ENCODE results near the gene LCE2B. TPM values are rescaled to one million over a fixed set of nuclear protein-coding genes. Genes with fewer than 3 reads are reported as not detected.

LCE2B gene
- total and polyA plus RNA-seq, 2 donors (not counting 3 experiments of a cell fraction or from before 2014, with no cell fraction given) = not detected

DNA sequence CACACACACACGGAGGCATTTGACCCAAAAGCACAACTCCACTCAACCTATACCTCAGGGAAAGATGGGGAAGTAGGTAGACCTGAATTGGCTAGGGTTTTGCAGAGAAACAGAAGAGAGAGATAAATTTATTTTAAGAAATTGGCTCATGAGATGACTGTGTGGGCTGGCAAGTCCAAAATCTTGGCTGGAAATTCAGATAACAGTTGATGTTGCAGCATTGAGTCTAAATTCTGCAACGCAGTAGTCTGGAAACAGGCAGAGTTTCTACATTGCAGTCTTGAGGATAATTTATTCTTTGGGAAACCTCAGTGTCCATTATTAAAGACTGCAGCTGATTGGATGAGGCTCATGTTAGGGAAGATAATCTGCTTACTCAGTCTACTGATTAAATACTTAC is 4.3 kb upstream of the LCE2B start:
- POLR2A ChIA-PET = no interaction called here
- TF ChIP-seq MYC (IDR thresholded peaks at IDR 0.05; ENCODE audit: low read depth, low read length) = no peak
- DNase-seq (ENCODE audit: low read depth, low spot score) (no peak), FAIRE-seq (no peak)
- Histone ChIP-seq H3K36me3 (ENCODE audit: control insufficient read depth in 2 of 2, extremely low read depth in 1 of 2, insufficient read depth in 2 of 2, low read length in 2 of 2) (no peaks in the 10 kb centered on the region), H3K9ac (replicated peaks; ENCODE audit: extremely low read depth, insufficient read depth, low read length) (no peak overlapping the region), H3K4me2 (ENCODE audit: insufficient read depth, low read length) (no peak overlapping the region), H3K4me3 (replicated peaks in 1 of 3; ENCODE audit: insufficient read depth in 1 of 3, low read depth in 1 of 3, low read length in 3 of 3) (no peak overlapping the region), H3K9me1 (replicated peaks; ENCODE audit: control insufficient read depth, extremely low read depth, insufficient read depth, low read length) (no peaks in the 10 kb centered on the region), H3K27ac (ENCODE audit: insufficient read depth, low read depth, low read length) (no peak overlapping the region), H3K4me1 (ENCODE audit: control insufficient read depth, extremely low read depth, insufficient read depth, low read length) (no peaks in the 10 kb centered on the region), H3K79me2 (ENCODE audit: control insufficient read depth, insufficient read depth, low read length) (no peaks in the 10 kb centered on the region), H3K9me3 (replicated peaks; ENCODE audit: control insufficient read depth, insufficient read depth, low read length) (no peaks in the 10 kb centered on the region), H4K20me1 (replicated peaks; ENCODE audit: control insufficient read depth, extremely low read depth, insufficient read depth, low read length) (no peaks in the 10 kb centered on the region), H2AFZ (ENCODE audit: low read depth, low read length) (no peak overlapping the region), H3K27me3 (ENCODE audit: control insufficient read depth in 2 of 2, insufficient read depth in 2 of 2, low read length in 2 of 2) (no peaks in the 10 kb centered on the region)
- intact Hi-C loops (cut with micrococcal nuclease) = no loop called here
- no TSS peak for BruUV-seq (replicated peaks)
- CTCF ChIA-PET = no interaction called here
- dilution Hi-C loops (cut with MboI; ENCODE audit: extremely low pct_ligation_motif_present, low sequenced_read_pairs) = no loop called here

DNA sequence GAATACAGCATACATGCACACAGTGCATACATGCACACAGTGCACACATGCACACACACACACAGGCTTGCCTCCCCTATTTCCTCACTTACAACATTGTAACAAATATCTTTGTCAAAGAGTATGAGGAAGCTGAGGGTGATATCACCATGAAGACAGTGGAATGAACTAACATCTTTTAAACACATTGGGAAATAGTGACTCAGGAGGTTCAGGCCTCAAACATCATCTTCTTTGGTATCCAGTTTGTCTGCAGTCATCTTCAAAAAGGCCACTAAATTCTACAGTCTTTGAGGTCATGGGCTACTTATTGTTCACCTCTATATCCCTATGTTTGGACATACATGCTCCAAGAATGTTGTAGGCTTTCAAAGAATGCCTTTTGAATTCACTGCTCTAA is 2.1 kb upstream of the LCE2B start:
- no peak overlapping the region for H3K4me3 ChIP-seq (replicated peaks in 1 of 3; ENCODE audit: insufficient read depth in 1 of 3, low read depth in 1 of 3, low read length in 3 of 3)
- no peaks in the 10 kb centered on the region for H3K4me1 ChIP-seq (ENCODE audit: control insufficient read depth, extremely low read depth, insufficient read depth, low read length)
- FAIRE-seq = no peak
- intact Hi-C loops (cut with micrococcal nuclease) (no loop called here), dilution Hi-C loops (cut with MboI; ENCODE audit: extremely low pct_ligation_motif_present, low sequenced_read_pairs) (no loop called here)
- no peaks in the 10 kb centered on the region for H3K79me2 ChIP-seq (ENCODE audit: control insufficient read depth, insufficient read depth, low read length)
- H3K27me3 ChIP-seq (ENCODE audit: control insufficient read depth in 2 of 2, insufficient read depth in 2 of 2, low read length in 2 of 2) = no peaks in the 10 kb centered on the region
- POLR2A ChIA-PET = no interaction called here
- H3K9me3 ChIP-seq (replicated peaks; ENCODE audit: control insufficient read depth, insufficient read depth, low read length) = no peaks in the 10 kb centered on the region
- CTCF ChIA-PET = no interaction called here
- TF ChIP-seq FOS (IDR thresholded peaks at IDR 0.05; ENCODE audit: borderline replicate concordance, insufficient read depth, low read length) (no peak), GATA2 (IDR thresholded peaks at IDR 0.05; ENCODE audit: insufficient read depth, insufficient read length, low read depth, low read length) (no peak), EZH2 (IDR thresholded peaks at IDR 0.05; ENCODE audit: borderline replicate concordance, low read depth, low read length, severe bottlenecking) (no peak), JUN (IDR thresholded peaks at IDR 0.05; ENCODE audit: borderline replicate concordance, insufficient read depth, insufficient read length, low read depth) (no peak), MYC (IDR thresholded peaks at IDR 0.05; ENCODE audit: low read depth, low read length) (no peak), POLR2A (IDR thresholded peaks at IDR 0.05; ENCODE audit: low read depth, low read length) (no peak), POLR2AphosphoS5 (IDR thresholded peaks at IDR 0.05; ENCODE audit: insufficient read depth, low read depth, low read length) (no peak)
- TF ChIP-seq, protein P1, sequence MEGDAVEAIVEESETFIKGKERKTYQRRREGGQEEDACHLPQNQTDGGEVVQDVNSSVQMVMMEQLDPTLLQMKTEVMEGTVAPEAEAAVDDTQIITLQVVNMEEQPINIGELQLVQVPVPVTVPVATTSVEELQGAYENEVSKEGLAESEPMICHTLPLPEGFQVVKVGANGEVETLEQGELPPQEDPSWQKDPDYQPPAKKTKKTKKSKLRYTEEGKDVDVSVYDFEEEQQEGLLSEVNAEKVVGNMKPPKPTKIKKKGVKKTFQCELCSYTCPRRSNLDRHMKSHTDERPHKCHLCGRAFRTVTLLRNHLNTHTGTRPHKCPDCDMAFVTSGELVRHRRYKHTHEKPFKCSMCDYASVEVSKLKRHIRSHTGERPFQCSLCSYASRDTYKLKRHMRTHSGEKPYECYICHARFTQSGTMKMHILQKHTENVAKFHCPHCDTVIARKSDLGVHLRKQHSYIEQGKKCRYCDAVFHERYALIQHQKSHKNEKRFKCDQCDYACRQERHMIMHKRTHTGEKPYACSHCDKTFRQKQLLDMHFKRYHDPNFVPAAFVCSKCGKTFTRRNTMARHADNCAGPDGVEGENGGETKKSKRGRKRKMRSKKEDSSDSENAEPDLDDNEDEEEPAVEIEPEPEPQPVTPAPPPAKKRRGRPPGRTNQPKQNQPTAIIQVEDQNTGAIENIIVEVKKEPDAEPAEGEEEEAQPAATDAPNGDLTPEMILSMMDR (IDR thresholded peaks at IDR 0.05; ENCODE audit: extremely low read depth in 1 of 2, insufficient read depth in 1 of 2, low read depth in 1 of 2, low read length in 2 of 2) = no peak
- TF ChIP-seq, protein P2, sequence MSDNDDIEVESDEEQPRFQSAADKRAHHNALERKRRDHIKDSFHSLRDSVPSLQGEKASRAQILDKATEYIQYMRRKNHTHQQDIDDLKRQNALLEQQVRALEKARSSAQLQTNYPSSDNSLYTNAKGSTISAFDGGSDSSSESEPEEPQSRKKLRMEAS (IDR thresholded peaks at IDR 0.05; ENCODE audit: insufficient read depth, insufficient read length) = no peak
- no peak overlapping the region for H3K27ac ChIP-seq (ENCODE audit: insufficient read depth, low read depth, low read length)
- H2AFZ ChIP-seq (ENCODE audit: low read depth, low read length) = no peak overlapping the region
- no peak overlapping the region for H3K4me2 ChIP-seq (ENCODE audit: insufficient read depth, low read length)
- no peaks in the 10 kb centered on the region for H3K36me3 ChIP-seq (ENCODE audit: control insufficient read depth in 2 of 2, extremely low read depth in 1 of 2, insufficient read depth in 2 of 2, low read length in 2 of 2)
- DNase-seq (ENCODE audit: low read depth, low spot score) = no peak
- BruUV-seq (replicated peaks) = no TSS peak
- H4K20me1 ChIP-seq (replicated peaks; ENCODE audit: control insufficient read depth, extremely low read depth, insufficient read depth, low read length) = no peaks in the 10 kb centered on the region
- no peaks in the 10 kb centered on the region for H3K9me1 ChIP-seq (replicated peaks; ENCODE audit: control insufficient read depth, extremely low read depth, insufficient read depth, low read length)
- H3K9ac ChIP-seq (replicated peaks; ENCODE audit: extremely low read depth, insufficient read depth, low read length) = no peak overlapping the region

All from endothelial cell of umbilical vein (primary cell).